IMR-90 (cell line): ENCODE data around the gene TUBGCP2.
"Not testable (repeated sequence)": the region's sequence is repeated elsewhere in the genome, so short reads cannot be mapped to it uniquely, and the experiment has no call there.

Experiments
- CEBPB ChIP-seq: IDR thresholded peaks from 2 replicates; pipeline ENCODE4 v1.6.1; 2012; ENCODE audit warnings: low read depth, low read length, improper control_type of control experiment
- CTCF ChIP-seq: conservative IDR thresholded peaks from 2 replicates; pipeline ENCODE4 v1.5.1; 2012; ENCODE audit warnings: mild to moderate bottlenecking, low read depth, low read length, improper control_type of control experiment
- ELK1 ChIP-seq: fragments of 150-350 bp; IDR thresholded peaks from 2 replicates; pipeline ENCODE4 v1.6.1; 2016; ENCODE audit warnings: low read depth, mild to moderate bottlenecking, low read length, moderate library complexity, borderline replicate concordance
- FOS ChIP-seq: fragments of 150-350 bp; IDR thresholded peaks from 2 replicates; pipeline ENCODE4 v1.6.1; 2016; ENCODE audit warnings: low read depth, low read length
- MAFK ChIP-seq: IDR thresholded peaks from 2 replicates; pipeline ENCODE4 v1.6.1; 2012; ENCODE audit warnings: low read depth, low read length, improper control_type of control experiment
- MAZ ChIP-seq: IDR thresholded peaks from 2 replicates; pipeline ENCODE4 v1.6.1; 2012; ENCODE audit warnings: low read depth, mild to moderate bottlenecking, low read length, improper control_type of control experiment, moderate library complexity, borderline replicate concordance
- MXI1 ChIP-seq: IDR thresholded peaks from 2 replicates; pipeline ENCODE4 v1.6.1; 2012; ENCODE audit warnings: low read depth, mild to moderate bottlenecking, low read length, moderate library complexity, borderline replicate concordance
- NFE2L2 ChIP-seq: fragments of 150-350 bp; IDR thresholded peaks from 2 replicates; pipeline ENCODE4 v1.6.1; 2016; ENCODE audit warnings: low read depth, mild to moderate bottlenecking, low read length
- POLR2A ChIP-seq: IDR thresholded peaks from 2 replicates; pipeline ENCODE4 v1.6.1; 2012; ENCODE audit warnings: mild to moderate bottlenecking, low read depth, low read length
- RAD21 ChIP-seq: IDR thresholded peaks from 2 replicates; pipeline ENCODE4 v1.6.1; 2012; ENCODE audit warnings: low read length, improper control_type of control experiment
- RFX5 ChIP-seq: IDR thresholded peaks from 2 replicates; pipeline ENCODE4 v1.8.0; 2012; ENCODE audit warnings: low read depth, mild to moderate bottlenecking, low read length, moderate library complexity
- SMC3 ChIP-seq: fragments of 150-350 bp; IDR thresholded peaks from 2 replicates; pipeline ENCODE4 v1.6.1; 2016; ENCODE audit warnings: low read depth, mild to moderate bottlenecking, antibody characterized with exemption, low read length, moderate library complexity
- USF2 ChIP-seq: fragments of 150-350 bp; IDR thresholded peaks from 2 replicates; pipeline ENCODE4 v1.6.1; 2017; ENCODE audit warnings: mild to moderate bottlenecking, antibody characterized with exemption, low read length, low read depth

GRCh38 chr10:133320852-133321422 lies 12.3 kb upstream of the TUBGCP2 start:
- TF ChIP-seq CTCF, POLR2A, RAD21, SMC3, MXI1, ELK1, RFX5, USF2, MAZ, NFE2L2, FOS, CEBPB: not testable (repeated sequence)
- peak; percentile 51 for TF ChIP-seq MAFK
